Right ventricle myocardium superior (tissue), 1 donor: ENCODE results near the gene LHX2. TPM values are rescaled to one million over a fixed set of nuclear protein-coding genes. Genes with fewer than 3 reads are reported as not detected.

ENCODE experiments used
- ATAC-seq: fragments of 200-7000 bp; cut with Tn5 transposase; one replicate; pipeline ENCODE4 v1.9.1; 2020; ENCODE audit warnings: mild to moderate bottlenecking; ENCODE audit not compliant: poor library complexity
- DNase-seq: peaks from one replicate; pipeline ENCODE4 v3.0.0-alpha.2; 2020
- intact Hi-C: fragments of 100-400 bp; cut with DNase I; formaldehyde crosslinking; loops from one replicate; pipeline ENCODE4 v1.11.2; 2022
- total RNA-seq: library from RNA; stranded (reverse); fragmentation: NEBNext Ultra II Directional; extraction: Animal tissue kit (Norgen Biotek cat#: 25700); gene quantifications from one replicate; pipeline ENCODE4 v1.2.1, GENCODE V29; 2021
- donor health status: DM: no; HTN: yes; CAD: no; lungs with severe emphysema.

Gene LHX2
- total RNA-seq, 1 donor from 2014 or later: not detected

GRCh38 chr9:123998278-123998925 is 13.2 kb upstream of the LHX2 start:
- DNase-seq (no peak), ATAC-seq (no peak)
- intact Hi-C loops: no loop called here

- DNase-seq: no peak
- ATAC-seq: no peak
Observed at GRCh38 chr9:123998970-123999621, 12.5 kb upstream of the LHX2 start.

GRCh38 chr9:123999661-124000060 is 11.9 kb upstream of the LHX2 start:
- intact Hi-C loops: no loop called here
- no peak for ATAC-seq
- DNase-seq: no peak

More at GRCh38 chr9:123998970-123999621, 12.5 kb upstream of the LHX2 start:
- intact Hi-C loops: no loop called here

GRCh38 chr9:124000161-124000783 is 11.3 kb upstream of the LHX2 start:
- DNase-seq: no peak

GRCh38 chr9:124000784-124001457 is 10.6 kb upstream of the LHX2 start:
- ATAC-seq (no peak), DNase-seq (no peak)
- intact Hi-C loops: no loop called here

More at GRCh38 chr9:124000161-124000783, 11.3 kb upstream of the LHX2 start:
- ATAC-seq: no peak
- intact Hi-C loops: no loop called here

GRCh38 chr9:124001458-124001799 is 10.1 kb upstream of the LHX2 start:
- DNase-seq (no peak), ATAC-seq (no peak)
- intact Hi-C loops: no loop called here

GRCh38 chr9:124001866-124002525 is 9.6 kb upstream of the LHX2 start:
- no peak for ATAC-seq
- intact Hi-C loops: no loop called here
- DNase-seq: no peak

- DNase-seq (no peak), ATAC-seq (no peak)
- intact Hi-C loops: no loop called here
Observed at GRCh38 chr9:124003636-124004349, 7.8 kb upstream of the LHX2 start.

GRCh38 chr9:124004593-124004992 is 7.0 kb upstream of the LHX2 start:
- ATAC-seq (no peak), DNase-seq (no peak)
- intact Hi-C loops: no loop called here

- ATAC-seq: no peak
- intact Hi-C loops: no loop called here
- DNase-seq: no peak
Observed at GRCh38 chr9:124005029-124005771, 6.4 kb upstream of the LHX2 start.

GRCh38 chr9:124006448-124007361 is 4.9 kb upstream of the LHX2 start:
- no peak for ATAC-seq
- intact Hi-C loops: no loop called here
- DNase-seq: no peak

- intact Hi-C loops: no loop called here
- DNase-seq (no peak), ATAC-seq (no peak)
Observed at GRCh38 chr9:124007565-124008302, 3.8 kb upstream of the LHX2 start.

- DNase-seq (no peak), ATAC-seq (no peak)
- intact Hi-C loops: no loop called here
Observed at GRCh38 chr9:124008303-124008693, 3.3 kb upstream of the LHX2 start.

- intact Hi-C loops: no loop called here
- ATAC-seq (no peak), DNase-seq (no peak)
Observed at GRCh38 chr9:124008694-124009530, 2.7 kb upstream of the LHX2 start.

- intact Hi-C loops: no loop called here
- no peak for DNase-seq
- ATAC-seq: no peak
Observed at GRCh38 chr9:124009531-124010217, 1.9 kb upstream of the LHX2 start.
